ENCODE data around the gene HES4.

The HES4 gene

DNA sequence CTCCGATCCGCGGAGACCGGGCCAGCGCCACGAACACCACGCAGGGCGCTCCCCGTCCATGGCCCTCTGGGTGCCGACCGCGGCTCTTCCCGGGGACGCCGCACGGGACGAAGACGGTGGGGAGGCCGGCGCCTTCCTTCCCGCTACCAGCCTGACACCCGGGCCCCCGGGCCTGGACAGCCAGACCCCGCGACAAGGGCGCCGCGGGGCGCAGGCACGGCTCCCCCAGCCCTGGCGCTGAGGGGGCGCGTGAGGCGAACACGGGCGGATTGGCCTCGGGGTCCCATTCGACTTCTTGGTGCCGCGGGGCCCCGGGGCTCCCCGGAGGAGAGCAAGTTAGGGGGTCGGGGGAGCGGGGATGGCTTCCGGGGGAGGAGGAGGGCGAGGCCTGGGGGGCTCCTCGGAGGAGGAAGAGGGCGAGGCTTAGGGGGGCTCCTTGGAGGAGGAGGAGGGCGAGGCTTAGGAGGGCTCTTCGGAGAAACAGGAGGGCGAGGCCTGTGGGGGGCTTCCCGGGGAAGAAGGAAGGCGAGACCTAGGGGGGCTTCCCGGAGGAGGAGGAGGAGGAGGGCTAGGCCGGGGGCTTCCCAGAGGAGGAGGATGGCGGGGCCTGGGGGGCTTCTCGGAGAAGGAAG, 40.0 kb downstream of the HES4 start:
- H3K4me3 Mint-ChIP-seq = peak overlapping the region; percentile 89
- ATAC-seq (ENCODE audit: low read depth) (no peak), DNase-seq (ENCODE audit: low spot score in 2 of 2) (no peak)
- peak overlapping the region; percentile 76 for H3K27ac Mint-ChIP-seq
- peaks cover 14% of the 10 kb centered on the region for H3K4me1 Mint-ChIP-seq
- H3K36me3 Mint-ChIP-seq = peaks cover 19% of the 10 kb centered on the region
- no peaks in the 10 kb centered on the region for H3K27me3 Mint-ChIP-seq
- H3K9me3 Mint-ChIP-seq = no peaks in the 10 kb centered on the region

DNA sequence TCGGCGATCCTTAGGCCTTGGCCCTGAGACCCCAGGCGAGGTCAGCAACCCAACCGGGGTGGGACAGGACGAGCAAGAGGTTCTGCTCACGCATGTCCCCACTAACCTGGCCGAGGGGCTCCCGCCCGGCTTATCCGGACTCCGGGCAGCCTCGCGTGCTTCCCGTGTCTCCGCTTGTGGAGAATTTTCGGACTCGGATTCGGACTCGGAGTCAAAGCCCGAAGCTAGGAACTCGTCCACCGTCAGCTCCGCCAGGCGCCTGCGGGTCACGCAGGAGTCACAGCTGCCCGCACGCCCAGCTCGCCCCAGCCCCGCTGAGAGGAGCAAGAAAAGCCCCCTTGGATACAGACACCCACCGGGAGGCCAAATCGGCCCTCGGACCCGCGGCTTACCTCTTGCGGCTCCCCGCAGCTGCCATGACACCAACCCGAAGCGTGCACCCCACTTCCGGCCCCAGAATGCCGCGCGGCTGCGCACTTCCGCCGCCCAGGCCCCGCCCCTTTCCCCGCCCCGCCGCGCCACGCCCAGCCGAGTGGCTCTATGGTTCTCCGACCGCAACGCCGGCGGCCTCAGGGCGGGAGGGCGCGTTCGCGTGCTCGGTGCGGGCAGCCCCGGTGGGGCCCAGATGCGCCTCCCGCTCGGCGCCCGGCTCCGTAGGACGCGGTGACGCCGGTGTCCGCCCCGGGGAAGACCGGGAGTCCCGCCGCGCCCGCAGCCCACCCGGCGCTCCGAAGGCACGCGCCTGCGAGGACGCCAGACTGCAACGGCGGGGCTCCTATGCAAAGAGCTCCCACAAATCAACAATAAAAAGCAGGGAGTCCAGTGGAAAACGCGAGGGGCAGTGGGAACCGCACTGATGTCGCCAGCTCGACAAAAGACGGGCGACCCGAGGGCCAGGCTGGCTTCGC, 40.8 kb downstream of the HES4 start, which contains the start of gene NOC2L:
TSS of gene NOC2L (minus strand) at position 434 of the 908 bp plus-strand sequence. CDS start at position 418, 16 bp downstream.
- ATAC-seq (ENCODE audit: low read depth) = peak; percentile 87
- Mint-ChIP-seq H3K9me3 (no peaks in the 10 kb centered on the region), H3K27ac (peak within 1 kb of the TSS; percentile 76), H3K36me3 (peaks cover 19% of the 10 kb centered on the region), H3K4me1 (peaks cover 14% of the 10 kb centered on the region), H3K27me3 (no peaks in the 10 kb centered on the region), H3K4me3 (peak within 1 kb of the TSS; percentile 89)
- peak; percentile 91 to 94 for DNase-seq (ENCODE audit: low spot score in 2 of 2)

DNA sequence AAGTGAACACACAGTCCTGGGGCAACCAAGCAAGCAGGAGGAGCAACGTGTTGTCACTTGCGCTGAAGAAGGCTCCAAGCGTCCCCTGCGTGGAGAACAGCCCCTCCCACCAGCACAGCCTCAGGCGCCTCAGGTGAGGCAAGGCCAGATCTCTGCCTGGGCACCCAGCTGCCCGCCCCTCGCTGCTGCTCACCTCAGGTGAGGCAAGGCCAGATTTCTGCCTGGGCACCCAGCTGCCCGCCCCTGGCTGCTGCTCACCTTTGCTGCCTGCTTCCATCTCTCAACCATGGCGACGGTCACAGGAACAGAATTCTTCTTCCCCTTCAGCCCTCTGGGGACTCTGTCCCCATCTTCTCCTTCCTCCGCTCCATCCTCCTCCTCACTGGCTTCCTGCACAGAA, 43.3 kb downstream of the HES4 start:
- H3K27ac Mint-ChIP-seq = no peak overlapping the region
- peaks cover 11% of the 10 kb centered on the region for H3K4me1 Mint-ChIP-seq
- peaks cover 25% of the 10 kb centered on the region for H3K36me3 Mint-ChIP-seq

DNA sequence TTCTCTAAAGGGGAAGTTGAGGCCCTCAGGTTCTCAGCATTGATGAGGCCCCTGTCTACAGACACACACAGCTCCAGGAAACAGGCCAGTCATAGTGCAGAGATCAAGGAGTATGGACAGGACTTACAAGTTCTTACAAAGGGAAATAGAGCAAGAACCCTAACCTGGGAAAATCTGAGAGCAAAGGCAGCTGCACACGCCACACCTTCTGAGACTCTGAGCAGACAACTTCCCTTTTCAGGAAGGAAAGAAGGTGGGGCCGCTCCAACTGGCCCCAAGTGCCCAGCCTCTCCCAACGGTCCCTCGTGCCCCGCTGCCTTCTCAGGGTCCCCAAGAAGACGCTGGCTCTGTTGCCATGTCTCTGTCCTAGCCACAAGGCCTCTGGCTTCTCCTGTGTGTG, 44.4 kb downstream of the HES4 start:
- no peak for ATAC-seq (ENCODE audit: low read depth)
- H3K4me1 Mint-ChIP-seq = peaks cover 11% of the 10 kb centered on the region
- H3K9me3 Mint-ChIP-seq = no peaks in the 10 kb centered on the region
- no peak for DNase-seq (ENCODE audit: low spot score in 2 of 2)
- H3K4me3 Mint-ChIP-seq = no peak overlapping the region
- H3K36me3 Mint-ChIP-seq = peaks cover 32% of the 10 kb centered on the region
- no peaks in the 10 kb centered on the region for H3K27me3 Mint-ChIP-seq
- no peak overlapping the region for H3K27ac Mint-ChIP-seq

More for the DNA sequence above, 43.3 kb downstream of the HES4 start:
- Mint-ChIP-seq H3K9me3 (no peaks in the 10 kb centered on the region), H3K4me3 (no peak overlapping the region), H3K27me3 (no peaks in the 10 kb centered on the region)
- DNase-seq (ENCODE audit: low spot score in 2 of 2) = no peak
- no peak for ATAC-seq (ENCODE audit: low read depth)

DNA sequence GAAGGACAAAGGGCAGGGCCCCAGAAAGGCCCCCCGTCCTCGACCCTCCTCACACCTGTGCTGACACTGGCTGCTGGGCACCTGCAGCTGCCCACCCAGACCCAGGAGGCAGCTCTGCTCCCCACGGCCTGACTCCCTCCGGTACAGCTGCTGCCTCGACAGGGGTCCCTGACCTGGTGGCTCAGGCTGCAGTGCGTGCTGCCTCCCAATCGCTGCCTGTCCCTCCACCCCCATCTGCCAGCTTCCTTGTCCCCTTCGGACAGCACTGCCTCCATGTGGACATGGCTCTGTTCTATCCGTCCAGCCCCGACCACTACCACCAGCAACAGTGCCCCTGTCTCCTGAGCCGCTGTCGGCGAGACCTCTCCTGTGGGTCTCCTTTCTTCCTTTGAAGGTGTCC, 45.0 kb downstream of the HES4 start:
- no peak overlapping the region for H3K27ac Mint-ChIP-seq
- H3K4me1 Mint-ChIP-seq = peaks cover 11% of the 10 kb centered on the region

DNA sequence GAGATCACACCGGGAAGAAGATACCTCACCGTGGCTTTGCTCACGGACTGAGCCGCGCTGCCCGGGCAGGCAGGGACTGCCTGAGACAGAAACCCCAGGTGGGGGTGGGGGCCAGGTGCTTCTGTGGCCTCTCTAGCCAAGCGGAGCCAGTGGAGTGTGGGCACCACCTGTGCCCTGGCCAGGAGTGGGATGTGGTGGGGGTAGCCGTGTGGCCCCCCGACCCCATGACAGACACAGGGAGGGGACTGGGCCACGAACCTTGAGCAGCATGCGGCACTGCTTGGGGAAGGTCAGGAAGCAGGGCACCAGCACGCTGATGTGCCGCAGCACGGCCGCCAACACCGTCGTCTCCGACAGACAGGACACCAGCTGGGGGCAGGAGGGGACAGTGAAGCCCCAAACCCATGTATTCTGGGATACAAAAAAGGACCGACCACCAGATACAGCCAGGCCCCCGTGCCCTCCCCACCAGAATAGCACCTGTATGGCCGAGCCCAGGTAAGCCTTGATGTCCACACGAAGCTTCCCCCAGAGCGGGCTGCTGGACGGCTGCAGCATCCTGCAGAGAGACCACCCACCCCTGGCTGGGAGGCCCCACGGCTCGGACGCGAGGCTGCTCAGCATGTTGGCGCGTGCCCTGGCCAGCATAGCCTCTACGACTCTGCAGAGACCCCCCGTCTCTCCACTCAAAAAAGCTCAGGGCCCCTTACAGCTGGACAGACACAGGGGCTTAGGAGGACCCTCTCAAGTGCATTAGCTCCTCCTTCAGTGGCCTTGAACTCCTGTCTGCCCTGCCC, 46.2 kb downstream of the HES4 start:
- peaks cover 11% of the 10 kb centered on the region for H3K4me1 Mint-ChIP-seq
- DNase-seq (ENCODE audit: low spot score in 2 of 2) (no peak), ATAC-seq (ENCODE audit: low read depth) (no peak)
- no peaks in the 10 kb centered on the region for H3K9me3 Mint-ChIP-seq
- H3K27me3 Mint-ChIP-seq = no peaks in the 10 kb centered on the region
- H3K36me3 Mint-ChIP-seq = peaks cover 39% of the 10 kb centered on the region
- no peak overlapping the region for H3K27ac Mint-ChIP-seq
- no peak overlapping the region for H3K4me3 Mint-ChIP-seq

More for the DNA sequence above, 45.0 kb downstream of the HES4 start:
- no peaks in the 10 kb centered on the region for H3K27me3 Mint-ChIP-seq
- no peak for ATAC-seq (ENCODE audit: low read depth)
- H3K4me3 Mint-ChIP-seq = no peak overlapping the region
- DNase-seq (ENCODE audit: low spot score in 2 of 2) = no peak
- peaks cover 35% of the 10 kb centered on the region for H3K36me3 Mint-ChIP-seq
- no peaks in the 10 kb centered on the region for H3K9me3 Mint-ChIP-seq

DNA sequence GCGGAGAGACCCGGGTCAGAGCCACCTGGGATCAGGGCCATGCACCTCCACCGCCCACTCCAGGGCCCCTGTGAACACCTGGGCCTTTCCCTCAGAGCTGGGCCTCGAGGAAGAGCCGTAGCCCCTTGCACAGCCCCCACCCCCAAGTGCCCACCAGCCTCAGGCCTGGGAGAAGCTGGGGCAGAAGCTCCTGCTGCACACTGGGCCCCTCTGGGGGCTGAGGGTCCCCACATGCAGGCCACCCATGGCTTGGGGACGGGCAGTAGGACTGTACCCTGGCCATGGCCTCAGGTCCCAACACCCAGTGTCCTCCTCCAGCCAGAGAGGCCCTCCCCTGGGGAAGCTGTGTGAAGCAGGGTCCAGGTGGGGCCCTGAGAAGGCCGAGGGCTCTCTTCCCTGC, 47.3 kb downstream of the HES4 start:
- Mint-ChIP-seq H3K4me3 (no peak overlapping the region), H3K4me1 (peaks cover 6% of the 10 kb centered on the region), H3K9me3 (no peaks in the 10 kb centered on the region), H3K36me3 (peaks cover 35% of the 10 kb centered on the region), H3K27me3 (no peaks in the 10 kb centered on the region), H3K27ac (no peak overlapping the region)
- ATAC-seq (ENCODE audit: low read depth) = no peak
- no peak for DNase-seq (ENCODE audit: low spot score in 2 of 2)

DNA sequence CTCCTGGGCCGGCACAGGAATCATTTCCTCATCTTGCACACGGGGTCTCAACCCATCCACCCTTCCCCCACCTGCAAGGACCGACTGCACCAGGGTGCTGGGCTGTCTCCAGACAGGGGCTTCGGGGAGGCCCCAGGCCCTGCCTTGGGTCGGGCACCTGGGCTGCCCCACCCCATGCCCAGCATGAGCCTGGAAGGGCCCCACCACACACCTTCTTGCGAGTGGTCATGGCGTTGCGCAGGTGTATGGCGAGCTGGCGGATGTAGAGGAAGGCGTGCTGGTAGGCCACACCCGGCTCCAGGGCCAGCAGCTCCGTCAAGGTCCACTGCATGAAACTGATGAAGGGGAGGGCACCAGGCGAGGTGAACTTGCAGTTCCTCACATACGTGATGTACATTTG, 47.7 kb downstream of the HES4 start:
- H3K27me3 Mint-ChIP-seq = no peaks in the 10 kb centered on the region
- H3K9me3 Mint-ChIP-seq = no peaks in the 10 kb centered on the region
- ATAC-seq (ENCODE audit: low read depth) = no peak
- peaks cover 3% of the 10 kb centered on the region for H3K4me1 Mint-ChIP-seq
- H3K36me3 Mint-ChIP-seq = peaks cover 35% of the 10 kb centered on the region
- H3K27ac Mint-ChIP-seq = no peak overlapping the region
- DNase-seq (ENCODE audit: low spot score in 2 of 2) = no peak
- H3K4me3 Mint-ChIP-seq = no peak overlapping the region

DNA sequence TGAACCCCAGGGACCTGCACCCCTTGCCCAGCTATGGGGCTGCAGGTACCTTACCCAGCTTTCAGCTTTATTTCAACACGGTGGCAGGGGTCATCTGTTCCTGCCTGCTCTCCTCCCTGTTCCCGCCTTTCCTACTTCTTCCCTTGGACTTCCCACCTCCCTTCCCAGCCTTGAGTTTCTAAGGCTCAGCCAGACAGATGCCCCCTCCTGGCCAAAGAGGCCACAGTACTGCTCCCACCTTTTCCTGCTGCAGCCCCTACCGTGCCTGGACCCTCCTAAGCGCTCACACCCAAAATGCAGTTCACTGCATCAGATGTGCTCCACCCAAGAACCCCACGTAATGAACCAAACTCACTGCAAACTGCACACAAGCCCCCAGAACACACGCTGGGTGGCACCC, 48.5 kb downstream of the HES4 start:
- Mint-ChIP-seq H3K27me3 (no peaks in the 10 kb centered on the region), H3K9me3 (no peaks in the 10 kb centered on the region), H3K36me3 (peaks cover 32% of the 10 kb centered on the region), H3K27ac (no peak overlapping the region), H3K4me3 (no peak overlapping the region), H3K4me1 (no peaks in the 10 kb centered on the region)
- DNase-seq (ENCODE audit: low spot score in 2 of 2) (no peak), ATAC-seq (ENCODE audit: low read depth) (no peak)

DNA sequence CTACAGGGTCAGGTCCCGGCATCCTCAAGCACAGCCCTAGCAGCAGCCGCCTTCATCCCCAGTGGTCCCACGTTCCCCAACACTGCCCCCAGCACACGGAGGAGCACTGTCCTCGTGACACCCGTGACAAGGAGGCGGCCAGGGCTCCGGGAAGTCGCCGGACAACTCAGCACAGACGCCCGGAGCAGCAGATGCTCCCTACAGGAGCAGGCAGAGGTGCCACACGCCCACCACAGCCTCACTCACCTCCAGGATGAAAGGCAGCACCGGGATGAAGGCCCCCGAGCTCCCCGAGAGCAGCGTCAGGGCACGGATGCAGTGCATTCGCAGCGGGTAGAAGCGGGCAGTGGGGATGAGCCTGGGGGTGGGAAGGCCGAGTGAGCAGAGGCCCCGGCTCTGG, 49.0 kb downstream of the HES4 start:
- Mint-ChIP-seq H3K27me3 (no peaks in the 10 kb centered on the region), H3K9me3 (no peaks in the 10 kb centered on the region), H3K27ac (no peak overlapping the region), H3K36me3 (peaks cover 32% of the 10 kb centered on the region), H3K4me3 (no peak overlapping the region), H3K4me1 (no peaks in the 10 kb centered on the region)
- DNase-seq (ENCODE audit: low spot score in 2 of 2) (no peak), ATAC-seq (ENCODE audit: low read depth) (no peak)

DNA sequence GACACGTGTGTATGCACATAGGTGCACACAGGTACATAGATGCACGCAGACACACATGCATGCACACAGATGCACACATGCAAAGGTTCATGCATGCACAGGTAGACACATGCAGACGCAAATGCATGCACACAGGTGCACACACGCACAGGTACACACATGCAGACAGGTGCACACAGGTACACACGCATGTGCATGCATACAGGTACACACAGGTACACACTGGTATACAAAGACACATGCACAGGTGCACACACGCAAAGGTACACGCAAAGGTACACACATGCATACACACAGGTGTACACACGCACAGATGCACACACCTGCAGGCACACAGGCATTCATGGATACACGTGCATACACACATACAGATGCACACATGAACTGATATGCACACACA, 49.6 kb downstream of the HES4 start:
- Mint-ChIP-seq H3K9me3 (no peaks in the 10 kb centered on the region), H3K4me1 (no peaks in the 10 kb centered on the region), H3K36me3 (peaks cover 35% of the 10 kb centered on the region), H3K27ac (no peak overlapping the region), H3K4me3 (no peak overlapping the region), H3K27me3 (no peaks in the 10 kb centered on the region)
- DNase-seq (ENCODE audit: low spot score in 2 of 2) (no peak), ATAC-seq (ENCODE audit: low read depth) (no peak)

All from memory B cell (primary cell).